AG10803 (cell line): Measurements from ENCODE around the gene ATL2.
"Not testable (repeated sequence)": the region's sequence is repeated elsewhere in the genome, so short reads cannot be mapped to it uniquely, and the experiment has no call there.

Experiments used
- DNase-seq: peaks from one replicate; pipeline ENCODE4 v3.0.0; 2010; ENCODE audit warnings: low read depth
- H3K4me3 ChIP-seq: 2 replicates; pipeline ENCODE4 v1.5.1; 2011; ENCODE audit warnings: mild to moderate bottlenecking, low read length, control low read depth
- CTCF ChIP-seq: conservative IDR thresholded peaks from 2 replicates; pipeline ENCODE4 v1.5.1; 2011; ENCODE audit warnings: mild to moderate bottlenecking, low read length, control low read depth, inconsistent platforms

ATL2 gene

GRCh38 chr2:38263293-38263692 is 113.8 kb downstream of the ATL2 start:
- no peak for DNase-seq
- no peak for TF ChIP-seq CTCF

GRCh38 chr2:38262069-38262871 is 114.8 kb downstream of the ATL2 start:
- H3K4me3 ChIP-seq = no peak overlapping the region
- DNase-seq = no peak
- TF ChIP-seq CTCF = no peak

More at GRCh38 chr2:38263293-38263692, 113.8 kb downstream of the ATL2 start:
- no peak overlapping the region for H3K4me3 ChIP-seq

GRCh38 chr2:38261569-38262068 is 115.5 kb downstream of the ATL2 start:
- H3K4me3 ChIP-seq = no peak overlapping the region
- DNase-seq = no peak
- TF ChIP-seq CTCF = no peak

- H3K4me3 ChIP-seq = no peak overlapping the region
- no peak for TF ChIP-seq CTCF
- DNase-seq = no peak
Measured at GRCh38 chr2:38260972-38261371, 116.1 kb downstream of the ATL2 start.

GRCh38 chr2:38260469-38260868 is 116.6 kb downstream of the ATL2 start:
- DNase-seq = no peak
- TF ChIP-seq CTCF = no peak
- no peak overlapping the region for H3K4me3 ChIP-seq

GRCh38 chr2:38259311-38259710 is 117.8 kb downstream of the ATL2 start:
- no peak for TF ChIP-seq CTCF

GRCh38 chr2:38257680-38258079 is 119.4 kb downstream of the ATL2 start:
- not testable (repeated sequence) for DNase-seq, H3K4me3 ChIP-seq

More at GRCh38 chr2:38259311-38259710, 117.8 kb downstream of the ATL2 start:
- no peak for DNase-seq
- no peak overlapping the region for H3K4me3 ChIP-seq
